T-helper 1 cell treated with Interleukin-12 subunit alpha and Interleukin-12 subunit beta and Interleukin-4 antibody, amounts not matched to agents 30 μg/mL and 1 μg/mL, for 36 hours (primary cell): ENCODE results near the gene SRGAP2C.
"Not testable (repeated sequence)": the region's sequence is repeated elsewhere in the genome, so short reads cannot be mapped to it uniquely, and the experiment has no call there.

Experiments used
- H3K27ac Mint-ChIP-seq: one replicate; pipeline ENCODE4 v1.8.0; 2021; ENCODE audit warnings: mild to moderate bottlenecking, mixed read lengths
- H3K27me3 Mint-ChIP-seq: one replicate; pipeline ENCODE4 v1.8.0; 2021; ENCODE audit warnings: low read depth, mixed read lengths
- H3K36me3 Mint-ChIP-seq: one replicate; pipeline ENCODE4 v1.8.0; 2021; ENCODE audit warnings: low read depth, mixed read lengths
- H3K4me1 Mint-ChIP-seq: one replicate; pipeline ENCODE4 v1.8.0; 2021; ENCODE audit warnings: low read depth, mixed read lengths
- H3K4me3 Mint-ChIP-seq: one replicate; pipeline ENCODE4 v1.8.0; 2021; ENCODE audit warnings: mild to moderate bottlenecking, moderate library complexity, mixed read lengths
- H3K9me3 Mint-ChIP-seq: one replicate; pipeline ENCODE4 v1.8.0; 2021; ENCODE audit warnings: mixed read lengths

The SRGAP2C gene

DNA sequence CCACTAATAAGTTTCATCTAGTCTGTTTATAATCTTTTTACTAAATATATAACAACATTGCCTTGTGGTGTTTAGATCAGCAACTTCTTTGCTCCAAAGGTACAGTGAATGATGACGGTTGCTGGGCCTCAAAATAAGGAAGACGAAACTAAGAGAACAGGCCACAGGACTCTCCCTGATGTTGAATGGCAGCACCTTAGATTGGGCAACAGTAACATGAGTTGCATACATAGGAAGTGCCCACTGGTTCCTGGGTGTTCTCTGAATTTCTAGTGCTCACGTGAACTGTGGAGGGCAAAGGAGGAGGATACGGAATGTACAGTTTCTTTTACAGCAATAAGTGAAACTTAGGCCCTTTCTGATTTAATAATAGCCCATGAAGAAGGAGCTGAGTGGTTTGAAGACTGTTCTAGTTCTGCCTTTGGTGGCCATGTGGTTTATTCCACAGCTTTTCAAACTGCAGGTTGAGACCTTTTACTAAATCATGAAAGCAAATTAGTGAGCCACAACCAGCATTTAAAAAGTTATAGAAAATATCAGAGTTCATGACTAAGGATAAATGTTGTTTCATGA is 86.5 kb downstream of the SRGAP2C start:
- not testable (repeated sequence) for H3K4me3 Mint-ChIP-seq, H3K27ac Mint-ChIP-seq, H3K36me3 Mint-ChIP-seq, H3K9me3 Mint-ChIP-seq, H3K4me1 Mint-ChIP-seq, H3K27me3 Mint-ChIP-seq

DNA sequence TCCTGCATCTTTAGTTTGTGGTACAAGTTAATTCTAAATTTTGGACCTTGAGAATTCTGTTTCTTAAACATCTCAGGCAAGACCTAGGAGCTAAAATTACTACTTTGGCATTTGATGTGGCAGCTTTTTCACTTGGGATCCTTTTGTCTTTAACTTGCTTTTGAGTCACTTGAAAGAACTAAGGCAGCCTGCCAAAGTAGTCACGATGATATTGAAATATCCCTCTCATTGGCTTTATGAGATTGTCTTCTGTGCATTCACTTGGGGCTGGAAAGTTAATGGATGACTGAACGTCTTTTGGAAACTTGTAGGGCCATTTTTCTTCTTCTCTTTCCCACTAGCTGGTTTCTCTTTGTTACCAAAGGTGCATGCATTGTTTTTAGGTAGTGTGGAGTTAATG is 90.7 kb downstream of the SRGAP2C start:
- H3K36me3 Mint-ChIP-seq, H3K9me3 Mint-ChIP-seq, H3K27me3 Mint-ChIP-seq, H3K4me3 Mint-ChIP-seq, H3K4me1 Mint-ChIP-seq, H3K27ac Mint-ChIP-seq: not testable (repeated sequence)

DNA sequence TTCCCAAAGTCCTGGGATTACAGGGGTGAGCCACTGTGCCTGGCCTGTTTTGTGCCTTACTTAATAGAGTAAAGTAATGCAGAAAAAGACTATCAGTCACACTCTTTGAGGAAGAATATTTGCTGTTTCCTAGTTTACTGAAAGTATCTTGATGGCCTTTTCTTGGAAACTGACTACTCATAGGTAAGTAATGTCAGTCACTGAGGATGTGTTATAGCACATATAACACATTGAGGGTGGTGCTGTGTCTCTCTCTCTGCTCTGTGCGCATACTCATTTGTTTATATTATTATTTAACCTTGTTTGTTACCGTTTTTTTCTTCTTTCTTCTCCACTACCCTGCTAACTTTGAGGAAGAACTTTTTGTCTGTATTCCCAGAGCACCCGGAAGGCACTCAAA is 93.4 kb downstream of the SRGAP2C start:
- not testable (repeated sequence) for H3K27ac Mint-ChIP-seq, H3K4me3 Mint-ChIP-seq, H3K4me1 Mint-ChIP-seq, H3K9me3 Mint-ChIP-seq, H3K27me3 Mint-ChIP-seq, H3K36me3 Mint-ChIP-seq

DNA sequence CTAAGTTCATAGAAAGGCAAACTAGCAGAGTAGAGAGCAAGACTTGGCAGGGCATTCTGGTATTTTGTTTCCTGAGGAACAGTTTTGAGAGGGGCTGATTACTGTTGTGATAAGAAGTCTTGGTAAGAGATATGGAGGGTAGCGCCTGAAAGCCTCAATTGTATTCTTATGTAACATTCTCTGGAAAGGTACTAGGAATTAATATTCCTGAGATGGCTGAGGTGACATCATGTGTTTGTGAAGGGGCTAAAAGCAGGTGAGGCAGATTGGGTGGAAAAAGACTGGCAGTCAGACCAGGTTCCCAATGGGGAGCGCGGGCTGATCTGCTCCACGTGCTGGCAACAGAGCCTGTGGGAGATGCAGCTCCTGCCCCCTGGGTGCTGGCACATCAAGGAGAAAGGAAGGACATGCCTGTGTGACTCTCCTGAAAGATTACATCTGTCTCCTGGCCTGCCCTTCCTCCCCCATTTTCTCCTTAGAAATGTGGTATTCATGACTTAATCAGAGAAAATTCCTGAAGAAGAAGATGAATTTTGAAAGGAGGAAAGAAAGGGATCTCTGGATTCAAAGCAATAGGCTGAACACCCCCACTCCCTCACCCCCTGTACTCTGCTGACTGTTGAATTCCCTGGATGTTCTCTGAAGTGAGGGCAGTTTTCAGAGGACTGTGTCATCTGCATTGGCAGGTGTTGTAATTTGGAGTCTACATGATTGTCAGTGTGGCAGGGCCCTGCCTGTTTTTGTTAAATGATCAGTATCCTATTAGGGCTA is 94.2 kb downstream of the SRGAP2C start:
- H3K27ac Mint-ChIP-seq, H3K4me1 Mint-ChIP-seq, H3K9me3 Mint-ChIP-seq, H3K27me3 Mint-ChIP-seq, H3K36me3 Mint-ChIP-seq, H3K4me3 Mint-ChIP-seq: not testable (repeated sequence)

DNA sequence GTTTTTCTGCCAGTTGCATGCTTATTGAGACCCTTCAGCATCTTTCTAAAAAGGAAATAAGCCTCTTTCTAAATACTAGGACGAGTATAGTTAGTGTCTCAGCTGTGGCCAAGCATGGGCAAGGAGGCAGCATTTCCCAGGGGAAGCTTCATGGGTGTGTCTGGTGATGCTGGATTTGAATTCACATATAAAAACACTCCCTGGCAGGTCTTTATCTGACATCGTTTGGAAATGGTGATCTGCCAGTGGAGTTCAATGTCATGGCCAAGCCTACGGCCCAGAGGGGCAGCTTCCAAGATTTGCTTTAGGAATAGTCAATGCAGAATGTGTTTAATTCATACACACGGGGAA is 94.7 kb downstream of the SRGAP2C start:
- not testable (repeated sequence) for H3K4me1 Mint-ChIP-seq, H3K27me3 Mint-ChIP-seq, H3K27ac Mint-ChIP-seq, H3K4me3 Mint-ChIP-seq, H3K9me3 Mint-ChIP-seq, H3K36me3 Mint-ChIP-seq

DNA sequence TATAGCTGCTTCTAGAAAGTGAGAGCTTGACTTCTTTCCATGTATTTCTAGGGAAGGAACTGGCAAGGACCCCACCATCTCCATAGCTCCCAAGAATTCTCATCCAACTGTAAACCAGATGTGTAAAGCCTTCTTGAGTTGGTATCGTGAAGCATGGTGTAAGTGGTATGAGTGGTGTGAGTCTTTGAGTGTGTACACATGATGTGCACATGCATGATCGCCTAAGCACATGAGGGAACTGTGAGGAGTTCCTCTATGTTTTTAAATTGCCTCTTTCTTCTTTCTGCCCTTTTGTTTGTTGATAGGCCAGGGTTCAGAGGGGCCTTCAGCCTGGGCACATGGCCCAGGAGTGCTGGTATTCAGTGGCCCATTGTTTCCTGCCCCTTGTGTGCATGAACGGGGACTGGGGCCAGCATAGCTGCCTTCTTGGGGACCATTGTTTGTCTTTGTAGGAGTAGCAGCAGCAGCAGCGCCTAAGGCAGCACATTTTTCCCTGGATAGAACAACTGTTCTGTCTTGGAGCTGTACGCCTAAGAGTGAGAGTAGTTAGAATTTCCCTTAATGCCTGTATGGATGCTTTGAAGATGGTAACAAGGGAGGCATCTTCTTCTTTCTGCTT is 96.0 kb downstream of the SRGAP2C start:
- not testable (repeated sequence) for H3K36me3 Mint-ChIP-seq, H3K4me3 Mint-ChIP-seq, H3K9me3 Mint-ChIP-seq, H3K27ac Mint-ChIP-seq, H3K27me3 Mint-ChIP-seq, H3K4me1 Mint-ChIP-seq

DNA sequence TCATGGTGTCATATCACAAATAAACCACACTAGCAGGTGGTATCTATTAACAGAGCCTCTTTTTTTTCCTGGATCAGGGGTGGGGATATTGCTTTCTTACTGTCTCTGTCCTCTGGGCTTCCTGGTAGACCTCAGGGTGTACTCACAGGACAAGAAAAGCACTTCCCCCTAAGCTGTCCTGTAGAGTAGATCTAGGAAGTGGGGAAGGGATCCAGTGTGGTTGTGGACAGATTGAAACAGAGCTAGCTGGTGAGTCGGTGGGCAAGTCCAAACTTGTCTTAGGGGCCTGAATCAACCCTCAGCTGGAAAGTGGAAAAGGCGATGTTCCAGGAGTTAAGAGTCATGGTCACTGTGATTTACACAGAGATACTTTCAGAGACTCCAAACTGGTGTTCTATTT is 96.7 kb downstream of the SRGAP2C start:
- not testable (repeated sequence) for H3K4me3 Mint-ChIP-seq, H3K27me3 Mint-ChIP-seq, H3K36me3 Mint-ChIP-seq, H3K4me1 Mint-ChIP-seq, H3K27ac Mint-ChIP-seq, H3K9me3 Mint-ChIP-seq

DNA sequence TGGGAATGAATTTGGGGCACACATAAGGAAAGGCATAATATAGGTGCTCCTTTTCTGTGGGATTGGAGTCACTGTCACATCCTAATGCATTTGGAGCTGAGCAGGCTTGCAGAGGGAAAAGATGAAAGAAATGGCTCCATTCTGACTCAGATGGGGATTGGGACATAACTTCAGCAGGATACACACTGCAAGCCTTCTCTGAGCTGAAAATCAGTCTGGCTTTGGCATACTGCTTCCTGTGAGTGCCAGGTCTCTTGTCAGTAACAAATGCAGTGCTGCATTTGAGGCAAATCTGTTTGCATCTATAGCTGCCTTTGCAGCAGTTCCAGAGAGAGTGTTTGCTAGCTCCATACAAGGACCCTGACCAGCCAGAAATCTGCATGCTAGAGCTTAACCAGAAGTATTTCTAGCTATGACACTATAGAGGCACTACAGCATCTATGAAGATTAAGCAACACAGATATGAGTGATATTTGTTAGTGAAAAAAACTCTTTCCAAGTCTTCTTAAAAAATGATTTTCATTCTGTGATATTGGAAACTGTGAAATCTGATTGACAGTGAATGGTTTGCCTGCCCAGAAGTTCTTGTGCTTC is 98.9 kb downstream of the SRGAP2C start:
- H3K27me3 Mint-ChIP-seq, H3K27ac Mint-ChIP-seq, H3K9me3 Mint-ChIP-seq, H3K4me1 Mint-ChIP-seq, H3K4me3 Mint-ChIP-seq, H3K36me3 Mint-ChIP-seq: not testable (repeated sequence)

DNA sequence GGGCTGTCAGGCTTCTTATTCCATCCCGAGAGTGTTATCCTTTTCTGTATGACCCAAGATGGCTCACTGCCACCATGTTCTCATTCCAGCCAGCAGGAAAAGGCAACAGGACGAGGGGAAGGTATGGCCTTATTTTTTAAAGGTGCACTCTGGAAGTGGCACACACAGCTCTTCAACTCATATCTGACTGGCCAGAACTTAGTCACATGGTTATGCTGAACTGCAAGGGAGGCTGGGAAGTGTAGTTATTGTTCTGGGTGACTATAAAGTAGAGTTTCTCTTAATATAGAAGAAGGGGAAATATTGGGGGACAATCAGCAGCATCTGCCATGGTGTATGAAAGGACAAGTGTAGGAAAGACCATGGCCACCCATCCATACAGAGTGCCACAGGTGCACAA is 107.8 kb downstream of the SRGAP2C start:
- H3K4me1 Mint-ChIP-seq, H3K27me3 Mint-ChIP-seq, H3K9me3 Mint-ChIP-seq, H3K27ac Mint-ChIP-seq, H3K4me3 Mint-ChIP-seq, H3K36me3 Mint-ChIP-seq: not testable (repeated sequence)

DNA sequence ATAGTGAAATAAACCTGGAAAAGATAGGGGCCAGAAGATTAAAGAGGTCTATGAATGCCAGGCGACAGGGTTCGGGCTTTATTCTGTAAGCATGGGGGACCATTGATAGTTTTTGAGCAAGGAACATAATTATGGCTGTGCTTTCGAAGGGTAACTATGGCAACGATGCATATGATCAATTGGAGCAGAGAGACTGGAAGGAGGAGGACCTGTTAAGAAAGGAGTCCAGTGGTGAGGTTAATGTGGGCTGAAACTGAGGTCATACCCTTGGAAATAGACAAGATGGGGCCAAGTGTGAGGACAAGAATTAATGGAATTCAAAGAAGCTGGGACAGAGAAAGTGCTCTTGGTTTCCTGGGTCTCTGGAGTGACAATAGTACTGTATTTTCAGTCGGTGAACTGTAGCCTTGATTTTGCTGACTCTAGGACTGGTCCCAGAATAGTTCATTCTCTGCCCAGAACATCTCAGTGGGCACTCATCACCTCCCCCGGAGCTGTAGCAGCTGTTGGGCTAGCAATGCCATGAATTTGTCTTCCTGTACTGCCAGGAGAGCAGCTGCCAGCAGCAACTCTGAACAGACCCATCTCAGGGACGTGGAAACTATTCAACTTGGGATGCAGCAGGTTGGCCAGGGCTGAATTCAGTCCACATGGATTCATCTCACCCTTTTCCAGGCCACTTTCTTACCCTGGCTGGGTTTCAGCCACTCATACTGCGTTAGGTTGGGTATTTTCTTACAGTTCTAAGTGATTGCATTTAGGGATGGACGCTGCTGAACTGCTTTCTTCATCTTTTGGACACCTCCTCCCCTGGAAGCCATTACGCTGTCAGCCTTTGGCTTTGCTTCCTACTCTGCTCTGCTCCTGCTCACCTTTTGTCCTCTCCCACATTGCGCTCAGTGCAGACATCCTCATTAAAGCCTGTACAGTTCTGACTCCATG is 108.8 kb downstream of the SRGAP2C start:
- H3K36me3 Mint-ChIP-seq, H3K4me3 Mint-ChIP-seq, H3K27me3 Mint-ChIP-seq, H3K27ac Mint-ChIP-seq, H3K9me3 Mint-ChIP-seq, H3K4me1 Mint-ChIP-seq: not testable (repeated sequence)

DNA sequence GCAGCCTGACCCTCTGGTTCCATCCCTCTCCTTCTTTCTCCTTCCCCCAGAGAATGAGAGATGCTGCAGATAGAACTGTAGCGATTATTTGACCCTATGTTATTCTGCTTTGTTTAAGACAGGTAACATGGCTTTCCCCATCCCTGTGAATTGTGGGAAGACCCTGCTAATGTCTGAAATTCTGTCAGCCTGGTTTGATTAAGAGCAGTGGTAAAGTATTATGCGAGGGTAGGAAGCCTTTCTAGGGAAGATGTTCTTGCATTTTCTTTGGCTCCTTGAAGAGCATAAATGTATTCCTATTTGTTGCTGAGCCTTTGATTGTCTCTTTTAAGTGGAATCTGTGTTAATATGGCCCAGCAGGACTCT is 109.4 kb downstream of the SRGAP2C start:
- not testable (repeated sequence) for H3K4me3 Mint-ChIP-seq, H3K27me3 Mint-ChIP-seq, H3K9me3 Mint-ChIP-seq, H3K4me1 Mint-ChIP-seq, H3K36me3 Mint-ChIP-seq, H3K27ac Mint-ChIP-seq

DNA sequence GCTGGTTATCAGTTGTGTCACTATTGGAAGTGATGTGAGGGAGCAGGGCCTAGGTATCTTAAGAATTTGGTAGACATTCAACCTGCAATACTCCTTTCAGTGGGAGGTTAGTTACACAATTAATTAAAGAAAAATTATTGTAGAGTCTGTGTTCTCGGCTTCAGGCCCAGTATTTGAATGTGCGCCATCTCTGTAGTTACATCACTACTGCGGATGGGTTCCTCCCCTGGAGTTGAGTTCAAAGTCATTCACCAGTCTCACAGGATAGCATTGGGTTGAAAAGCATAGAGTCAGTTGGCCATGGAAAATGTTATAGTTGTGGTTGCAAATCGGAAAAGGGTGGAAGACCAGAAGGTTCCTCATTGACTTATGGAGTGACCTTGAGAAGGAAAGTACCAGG is 111.8 kb downstream of the SRGAP2C start:
- H3K4me3 Mint-ChIP-seq, H3K27me3 Mint-ChIP-seq, H3K27ac Mint-ChIP-seq, H3K4me1 Mint-ChIP-seq, H3K9me3 Mint-ChIP-seq, H3K36me3 Mint-ChIP-seq: not testable (repeated sequence)

DNA sequence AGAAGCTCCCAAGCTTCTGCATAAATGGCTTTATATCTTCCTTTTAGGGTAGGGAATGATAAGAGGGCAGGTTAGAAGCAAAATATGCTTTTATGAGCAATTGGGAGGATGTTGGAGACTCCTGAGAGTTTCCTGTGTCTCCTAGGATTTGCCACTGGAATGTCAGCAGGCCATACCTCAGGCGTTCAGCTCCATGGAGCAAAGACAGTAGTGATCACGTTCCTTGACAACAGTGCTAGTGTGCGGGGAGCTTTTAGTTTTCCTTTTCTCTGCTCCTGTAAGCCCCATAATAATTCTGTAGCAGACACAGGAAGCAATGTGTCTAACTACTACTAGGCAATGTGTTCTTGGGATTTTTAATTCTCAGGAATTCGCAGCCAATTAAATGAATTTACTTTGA is 113.8 kb downstream of the SRGAP2C start:
- not testable (repeated sequence) for H3K9me3 Mint-ChIP-seq, H3K4me1 Mint-ChIP-seq, H3K36me3 Mint-ChIP-seq, H3K4me3 Mint-ChIP-seq, H3K27me3 Mint-ChIP-seq, H3K27ac Mint-ChIP-seq

DNA sequence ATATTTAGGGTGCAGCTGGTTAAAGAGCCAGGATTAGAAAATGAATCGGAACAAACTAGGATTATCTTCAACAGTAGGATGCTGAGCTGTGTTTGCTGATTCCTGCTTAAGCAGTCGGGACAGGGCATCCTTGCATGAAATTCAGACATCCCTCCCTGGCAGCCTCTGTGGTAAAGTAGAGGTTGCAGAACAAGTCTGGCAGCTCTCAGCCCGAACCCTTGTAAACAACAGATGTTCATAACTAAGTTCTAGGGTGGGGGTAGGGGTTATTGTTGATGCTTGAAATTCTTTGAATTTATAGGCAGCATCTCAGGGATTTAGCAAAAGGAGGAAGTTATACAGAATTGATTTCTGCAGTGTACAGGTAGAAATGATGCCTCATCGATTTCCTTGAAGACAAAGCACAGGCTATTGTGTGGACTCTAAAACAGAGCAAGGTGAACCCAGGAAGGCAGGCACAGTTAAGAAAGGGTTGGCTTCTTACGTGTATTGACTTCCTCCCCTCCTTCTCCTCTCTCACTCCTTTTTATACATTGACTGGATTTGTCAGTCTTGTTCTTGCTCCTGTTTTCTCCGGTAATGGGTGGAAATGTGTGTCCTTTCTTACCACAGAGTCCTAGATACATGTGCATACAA is 114.9 kb downstream of the SRGAP2C start:
- H3K4me3 Mint-ChIP-seq, H3K36me3 Mint-ChIP-seq, H3K27me3 Mint-ChIP-seq, H3K27ac Mint-ChIP-seq, H3K4me1 Mint-ChIP-seq, H3K9me3 Mint-ChIP-seq: not testable (repeated sequence)
